A673 (cell line): ENCODE data around the gene TSEN15. TPM values are rescaled to one million over a fixed set of nuclear protein-coding genes. Genes with fewer than 3 reads are reported as not detected.

ENCODE experiments used
- BruUV-seq: library from RNA; stranded (reverse); fragments of 400-500 nt; replicated peaks from 2 replicates; lab custom pipeline; 2021; lab: Mats Ljungman, UMichigan
- CTCF ChIA-PET: fragments of 300-600 bp; sonication (Branson Sonifier 250); formaldehyde crosslinking; loops from one replicate; lab custom pipeline; 2022; ENCODE audit warnings: antibody characterized with exemption; lab: Charles Lee
- POLR2A ChIA-PET: fragments of 300-600 bp; sonication (Branson Sonifier 250); formaldehyde crosslinking; loops from one replicate; lab custom pipeline; 2022; ENCODE audit warnings: antibody characterized with exemption; ENCODE audit not compliant: low non-redundant PET; lab: Charles Lee
- DNase-seq: peaks from one replicate; pipeline ENCODE4 v3.0.0-alpha.2; 2015; ENCODE audit warnings: low spot score
- H3K27ac ChIP-seq: fragments of 200-600 bp; sonication (generic); 2 replicates; pipeline ENCODE4 v1.5.1; 2016; ENCODE audit warnings: mixed run types, low read depth, mild to moderate bottlenecking, mixed read lengths, antibody characterized with exemption, low read length; ENCODE audit not compliant: poor library complexity, severe bottlenecking
- H3K27me3 ChIP-seq: fragments of 200-600 bp; sonication (generic); replicated peaks from 2 replicates; pipeline ENCODE4 v1.6.1; 2017; ENCODE audit warnings: mixed run types, low read depth, mild to moderate bottlenecking, mixed read lengths, antibody characterized with exemption, low read length; ENCODE audit not compliant: insufficient read depth, poor library complexity
- H3K36me3 ChIP-seq: fragments of 200-600 bp; sonication (generic); 2 replicates; pipeline ENCODE4 v1.6.1; 2016; ENCODE audit warnings: mixed run types, mild to moderate bottlenecking, mixed read lengths, antibody characterized with exemption, low read length; ENCODE audit not compliant: insufficient read depth, poor library complexity, severe bottlenecking
- H3K4me1 ChIP-seq: fragments of 200-600 bp; sonication (generic); 2 replicates; pipeline ENCODE4 v1.6.1; 2017; ENCODE audit warnings: mixed run types, mild to moderate bottlenecking, mixed read lengths, antibody characterized with exemption, low read length; ENCODE audit not compliant: insufficient read depth, poor library complexity, severe bottlenecking
- H3K4me3 ChIP-seq: fragments of 200-600 bp; sonication (generic); 2 replicates; pipeline ENCODE4 v1.5.1; 2016; ENCODE audit warnings: low read depth, mixed run types, mild to moderate bottlenecking, mixed read lengths, low read length; ENCODE audit not compliant: poor library complexity, severe bottlenecking
- H3K9me3 ChIP-seq: fragments of 200-600 bp; sonication (generic); 2 replicates; pipeline ENCODE4 v1.6.1; 2016; ENCODE audit warnings: mixed run types, low read depth, mild to moderate bottlenecking, mixed read lengths, antibody characterized with exemption, low read length; ENCODE audit not compliant: poor library complexity, severe bottlenecking
- EZH2 ChIP-seq: fragments of 200-600 bp; sonication (generic); IDR thresholded peaks from 2 replicates; pipeline ENCODE4 v1.6.1; 2017; ENCODE audit warnings: borderline replicate concordance, low read depth, mild to moderate bottlenecking, mixed read lengths, antibody characterized with exemption, low read length; ENCODE audit not compliant: poor library complexity, severe bottlenecking
- intact Hi-C: fragments of 100-400 bp; cut with micrococcal nuclease; formaldehyde crosslinking; loops from one replicate; pipeline ENCODE4 v1.10.0; 2022; ENCODE audit not compliant: unreplicated experiment
- total RNA-seq: library from RNA; stranded (reverse); gene quantifications from 2 replicates; pipeline ENCODE4 v1.2.3, GENCODE V29; 2021
- TF ChIP-seq, protein P1 (sequence below): fragments of 300-800, 200-600 bp; sonication (generic); conservative IDR thresholded peaks from 2 replicates; pipeline ENCODE4 v1.5.1; 2017; ENCODE audit warnings: low read depth, mild to moderate bottlenecking, antibody characterized with exemption, low read length, moderate library complexity, mixed read lengths

Gene TSEN15
- total RNA-seq, 1 experiment from 2014 or later = 57.0 TPM

DNA sequence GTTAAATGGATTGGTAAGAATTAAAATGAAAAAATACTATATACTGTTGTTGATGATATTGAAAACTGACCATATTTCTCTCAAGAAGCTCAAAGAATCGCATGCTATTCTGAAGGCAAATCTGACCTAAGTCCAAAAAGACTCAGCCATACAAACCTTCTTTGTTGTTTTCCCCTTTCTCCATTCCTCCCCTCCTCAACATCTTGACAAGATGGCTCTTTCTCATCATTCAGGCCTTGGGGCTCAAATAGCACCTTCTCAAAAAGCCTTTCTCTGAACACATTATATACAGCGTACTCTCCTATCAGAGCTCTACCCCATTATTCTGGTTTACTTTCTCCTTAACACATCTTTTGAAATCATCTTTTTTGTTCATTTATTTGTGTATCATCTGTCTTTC lies 31.2 kb upstream of the TSEN15 start:
- no peaks in the 10 kb centered on the region for H3K9me3 ChIP-seq
- ChIA-PET CTCF (no interaction called here), POLR2A (no interaction called here)
- H3K4me1 ChIP-seq = peaks cover 90% of the 10 kb centered on the region
- no TSS peak for BruUV-seq
- intact Hi-C loops = no loop called here
- no peaks in the 10 kb centered on the region for H3K27me3 ChIP-seq
- peak overlapping the region; percentile 81 for H3K27ac ChIP-seq
- DNase-seq = no peak
- TF ChIP-seq, protein P1, sequence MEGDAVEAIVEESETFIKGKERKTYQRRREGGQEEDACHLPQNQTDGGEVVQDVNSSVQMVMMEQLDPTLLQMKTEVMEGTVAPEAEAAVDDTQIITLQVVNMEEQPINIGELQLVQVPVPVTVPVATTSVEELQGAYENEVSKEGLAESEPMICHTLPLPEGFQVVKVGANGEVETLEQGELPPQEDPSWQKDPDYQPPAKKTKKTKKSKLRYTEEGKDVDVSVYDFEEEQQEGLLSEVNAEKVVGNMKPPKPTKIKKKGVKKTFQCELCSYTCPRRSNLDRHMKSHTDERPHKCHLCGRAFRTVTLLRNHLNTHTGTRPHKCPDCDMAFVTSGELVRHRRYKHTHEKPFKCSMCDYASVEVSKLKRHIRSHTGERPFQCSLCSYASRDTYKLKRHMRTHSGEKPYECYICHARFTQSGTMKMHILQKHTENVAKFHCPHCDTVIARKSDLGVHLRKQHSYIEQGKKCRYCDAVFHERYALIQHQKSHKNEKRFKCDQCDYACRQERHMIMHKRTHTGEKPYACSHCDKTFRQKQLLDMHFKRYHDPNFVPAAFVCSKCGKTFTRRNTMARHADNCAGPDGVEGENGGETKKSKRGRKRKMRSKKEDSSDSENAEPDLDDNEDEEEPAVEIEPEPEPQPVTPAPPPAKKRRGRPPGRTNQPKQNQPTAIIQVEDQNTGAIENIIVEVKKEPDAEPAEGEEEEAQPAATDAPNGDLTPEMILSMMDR = no peak
- TF ChIP-seq EZH2 = no peak
- H3K4me3 ChIP-seq = no peak overlapping the region
- H3K36me3 ChIP-seq = no peaks in the 10 kb centered on the region

DNA sequence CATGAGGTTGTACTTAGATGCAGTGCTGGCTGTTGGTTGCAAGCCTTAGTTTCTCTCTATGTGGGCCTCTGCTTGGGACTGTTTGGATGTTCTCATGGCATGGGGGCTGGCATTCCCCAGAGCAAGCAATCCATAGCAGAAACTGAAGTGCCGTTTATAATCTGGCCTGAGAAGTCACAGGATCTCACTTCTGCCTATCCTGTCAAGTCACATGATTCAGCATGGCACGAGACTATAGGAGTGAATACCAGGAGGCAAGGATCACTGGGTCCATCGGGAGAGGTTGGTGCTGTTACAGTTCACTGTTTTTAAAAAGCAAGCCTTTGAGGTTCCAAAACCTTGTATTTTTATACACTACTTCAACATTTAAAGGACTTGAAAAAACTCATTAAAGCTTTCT lies 30.7 kb upstream of the TSEN15 start:
- Histone ChIP-seq H3K4me3 (no peak overlapping the region), H3K36me3 (no peaks in the 10 kb centered on the region), H3K27ac (peak overlapping the region; percentile 81), H3K27me3 (no peaks in the 10 kb centered on the region), H3K9me3 (no peaks in the 10 kb centered on the region), H3K4me1 (peaks cover 95% of the 10 kb centered on the region)
- TF ChIP-seq, protein P1 = no peak
- TF ChIP-seq EZH2 = no peak
- ChIA-PET POLR2A (no interaction called here), CTCF (no interaction called here)
- no TSS peak for BruUV-seq
- intact Hi-C loops = no loop called here
- no peak for DNase-seq

DNA sequence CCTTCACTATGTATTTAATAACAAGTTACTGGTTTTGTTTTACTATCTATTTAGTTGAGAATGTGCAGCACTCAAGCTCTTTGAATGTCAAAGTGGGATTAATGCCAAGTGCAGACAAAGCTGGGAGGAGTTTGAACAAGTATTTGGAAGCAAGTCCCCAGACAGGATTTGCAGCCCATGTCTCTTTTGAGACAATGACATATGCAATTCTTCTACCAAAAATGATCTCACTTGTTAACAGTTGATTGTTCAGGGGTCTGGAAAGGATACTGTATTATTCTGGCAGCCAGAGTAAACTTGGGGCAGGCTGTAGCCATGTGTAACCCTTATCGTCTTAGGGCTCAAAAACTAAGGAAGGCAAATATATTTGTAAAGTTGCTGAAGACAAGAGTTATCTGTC lies 29.8 kb upstream of the TSEN15 start:
- H3K36me3 ChIP-seq = no peaks in the 10 kb centered on the region
- peak; percentile 87 for DNase-seq
- H3K27ac ChIP-seq = peak overlapping the region; percentile 81
- no peak overlapping the region for H3K4me3 ChIP-seq
- H3K4me1 ChIP-seq = peaks cover 96% of the 10 kb centered on the region
- ChIA-PET CTCF (no interaction called here), POLR2A (no interaction called here)
- intact Hi-C loops = no loop called here
- H3K9me3 ChIP-seq = no peaks in the 10 kb centered on the region
- no peaks in the 10 kb centered on the region for H3K27me3 ChIP-seq
- TF ChIP-seq, protein P1 = no peak
- TF ChIP-seq EZH2 = no peak
- BruUV-seq = no TSS peak
